ENCODE data around the gene C20orf202. TPM values are rescaled to one million over a fixed set of nuclear protein-coding genes. Genes with fewer than 3 reads are reported as not detected.
A peak's percentile ranks its signal among the peaks of the same experiment; 100 is the strongest.

The C20orf202 gene
- polyA plus RNA-seq, 2 of the 4 experiments (the other 2 are of a cell fraction): 0.12 TPM; not detected in 1

- WGBS (ENCODE audit: missing lambda C conversion rate): 22% methylated on average over 2 of the region's 2 CpGs
- H3K9me3 ChIP-seq: no peaks in the 10 kb centered on the region
- no peak overlapping the region for H3K4me3 ChIP-seq
- DNase-seq (ENCODE audit: low read depth in 1 of 2, low spot score in 1 of 2) (peak in 1 of 2 experiments; percentile 29), FAIRE-seq (no peak), ATAC-seq (peak in 1 of 2 experiments; percentile 51; a peak in 2 of 6 replicates)
- H3K27ac ChIP-seq: no peak overlapping the region
- ChIA-PET POLR2A (no interaction called here), CTCF (interaction anchor here (1.4 to 3.0 kb wide), 3 partner anchors 16 to 30 kb away, joined by 3 to 15 read pairs (median 3); partner anchors contain the start of gene RAD21L1)
- H3K4me2 ChIP-seq: peak overlapping the region; percentile 17; the same call in 1 of the 3 replicates
- H3K4me1 ChIP-seq: peaks cover 5% of the 10 kb centered on the region; the same call in 1 of the 3 replicates
- TF ChIP-seq TP53 (CRISPR knock-in tag; IDR thresholded peaks at IDR 0.05) (no peak), KDM5A (IDR thresholded peaks at IDR 0.05) (no peak), NPAS2 (CRISPR knock-in tag; IDR thresholded peaks at IDR 0.05; ENCODE audit: borderline replicate concordance) (no peak), BCL3 (IDR thresholded peaks at IDR 0.05) (no peak), EHF (CRISPR knock-in tag; IDR thresholded peaks at IDR 0.05) (no peak), RAD21 (conservative IDR thresholded peaks at IDR 0.05 in 1 of 2, IDR thresholded peaks at IDR 0.05 in 1 of 2) (no peak), ZFP36 (IDR thresholded peaks at IDR 0.05; ENCODE audit: borderline replicate concordance, partially characterized antibody) (no peak), FOSL2 (IDR thresholded peaks at IDR 0.05) (no peak), FOSL2 (CRISPR knock-in tag; IDR thresholded peaks at IDR 0.05) (no peak), EP300 (IDR thresholded peaks at IDR 0.05) (no peak), MYC (IDR thresholded peaks at IDR 0.05; ENCODE audit: borderline replicate concordance, low read length) (no peak), ZSCAN20 (CRISPR knock-in tag; IDR thresholded peaks at IDR 0.05) (no peak)
- TF ChIP-seq, protein P1, sequence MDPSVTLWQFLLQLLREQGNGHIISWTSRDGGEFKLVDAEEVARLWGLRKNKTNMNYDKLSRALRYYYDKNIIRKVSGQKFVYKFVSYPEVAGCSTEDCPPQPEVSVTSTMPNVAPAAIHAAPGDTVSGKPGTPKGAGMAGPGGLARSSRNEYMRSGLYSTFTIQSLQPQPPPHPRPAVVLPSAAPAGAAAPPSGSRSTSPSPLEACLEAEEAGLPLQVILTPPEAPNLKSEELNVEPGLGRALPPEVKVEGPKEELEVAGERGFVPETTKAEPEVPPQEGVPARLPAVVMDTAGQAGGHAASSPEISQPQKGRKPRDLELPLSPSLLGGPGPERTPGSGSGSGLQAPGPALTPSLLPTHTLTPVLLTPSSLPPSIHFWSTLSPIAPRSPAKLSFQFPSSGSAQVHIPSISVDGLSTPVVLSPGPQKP (IDR thresholded peaks at IDR 0.05; ENCODE audit: low read depth, low read length): no peak
Measured at GRCh38 chr20:1242530-1242929, 39.3 kb downstream of the C20orf202 start.

GRCh38 chr20:1245578-1245977 lies 42.3 kb downstream of the C20orf202 start:
- TF ChIP-seq KDM1A (IDR thresholded peaks at IDR 0.05; ENCODE audit: low read depth) (no peak), EHMT2 (IDR thresholded peaks at IDR 0.05; ENCODE audit: low read depth) (no peak)
- TF ChIP-seq, protein P2, sequence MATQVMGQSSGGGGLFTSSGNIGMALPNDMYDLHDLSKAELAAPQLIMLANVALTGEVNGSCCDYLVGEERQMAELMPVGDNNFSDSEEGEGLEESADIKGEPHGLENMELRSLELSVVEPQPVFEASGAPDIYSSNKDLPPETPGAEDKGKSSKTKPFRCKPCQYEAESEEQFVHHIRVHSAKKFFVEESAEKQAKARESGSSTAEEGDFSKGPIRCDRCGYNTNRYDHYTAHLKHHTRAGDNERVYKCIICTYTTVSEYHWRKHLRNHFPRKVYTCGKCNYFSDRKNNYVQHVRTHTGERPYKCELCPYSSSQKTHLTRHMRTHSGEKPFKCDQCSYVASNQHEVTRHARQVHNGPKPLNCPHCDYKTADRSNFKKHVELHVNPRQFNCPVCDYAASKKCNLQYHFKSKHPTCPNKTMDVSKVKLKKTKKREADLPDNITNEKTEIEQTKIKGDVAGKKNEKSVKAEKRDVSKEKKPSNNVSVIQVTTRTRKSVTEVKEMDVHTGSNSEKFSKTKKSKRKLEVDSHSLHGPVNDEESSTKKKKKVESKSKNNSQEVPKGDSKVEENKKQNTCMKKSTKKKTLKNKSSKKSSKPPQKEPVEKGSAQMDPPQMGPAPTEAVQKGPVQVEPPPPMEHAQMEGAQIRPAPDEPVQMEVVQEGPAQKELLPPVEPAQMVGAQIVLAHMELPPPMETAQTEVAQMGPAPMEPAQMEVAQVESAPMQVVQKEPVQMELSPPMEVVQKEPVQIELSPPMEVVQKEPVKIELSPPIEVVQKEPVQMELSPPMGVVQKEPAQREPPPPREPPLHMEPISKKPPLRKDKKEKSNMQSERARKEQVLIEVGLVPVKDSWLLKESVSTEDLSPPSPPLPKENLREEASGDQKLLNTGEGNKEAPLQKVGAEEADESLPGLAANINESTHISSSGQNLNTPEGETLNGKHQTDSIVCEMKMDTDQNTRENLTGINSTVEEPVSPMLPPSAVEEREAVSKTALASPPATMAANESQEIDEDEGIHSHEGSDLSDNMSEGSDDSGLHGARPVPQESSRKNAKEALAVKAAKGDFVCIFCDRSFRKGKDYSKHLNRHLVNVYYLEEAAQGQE (IDR thresholded peaks at IDR 0.05): no peak
- TF ChIP-seq, protein P3, sequence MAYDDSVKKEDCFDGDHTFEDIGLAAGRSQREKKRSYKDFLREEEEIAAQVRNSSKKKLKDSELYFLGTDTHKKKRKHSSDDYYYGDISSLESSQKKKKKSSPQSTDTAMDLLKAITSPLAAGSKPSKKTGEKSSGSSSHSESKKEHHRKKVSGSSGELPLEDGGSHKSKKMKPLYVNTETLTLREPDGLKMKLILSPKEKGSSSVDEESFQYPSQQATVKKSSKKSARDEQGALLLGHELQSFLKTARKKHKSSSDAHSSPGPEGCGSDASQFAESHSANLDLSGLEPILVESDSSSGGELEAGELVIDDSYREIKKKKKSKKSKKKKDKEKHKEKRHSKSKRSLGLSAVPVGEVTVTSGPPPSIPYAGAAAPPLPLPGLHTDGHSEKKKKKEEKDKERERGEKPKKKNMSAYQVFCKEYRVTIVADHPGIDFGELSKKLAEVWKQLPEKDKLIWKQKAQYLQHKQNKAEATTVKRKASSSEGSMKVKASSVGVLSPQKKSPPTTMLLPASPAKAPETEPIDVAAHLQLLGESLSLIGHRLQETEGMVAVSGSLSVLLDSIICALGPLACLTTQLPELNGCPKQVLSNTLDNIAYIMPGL (CRISPR knock-in tag; IDR thresholded peaks at IDR 0.05; ENCODE audit: borderline replicate concordance): no peak
- ATAC-seq (no peak), DNase-seq (ENCODE audit: low read depth in 1 of 2, low spot score in 1 of 2) (no peak), FAIRE-seq (no peak)
- 52% methylated on average over 2 of the region's 2 CpGs for WGBS (ENCODE audit: missing lambda C conversion rate)
- H3K4me2 ChIP-seq: no peak overlapping the region
- ChIA-PET POLR2A (no interaction called here), CTCF (no interaction called here)
- peaks cover 5% of the 10 kb centered on the region; the same call in 1 of the 3 replicates for H3K4me1 ChIP-seq
- H3K9me3 ChIP-seq: no peaks in the 10 kb centered on the region
- H3K4me3 ChIP-seq: no peak overlapping the region
- no peak overlapping the region for H3K27ac ChIP-seq

Data from A549 (cell line).